Stimulated activated CD8-positive, alpha-beta memory T cell treated with anti-CD3 and anti-CD28 coated beads, Interleukin-15, amount 100 ng/mL, for 1 hour (primary cell): ENCODE results near the gene C2orf76.
"Not testable (repeated sequence)": the region's sequence is repeated elsewhere in the genome, so short reads cannot be mapped to it uniquely, and the experiment has no call there.

ENCODE experiments used
- DNase-seq: peaks from one replicate; pipeline ENCODE4 v3.0.0-alpha.2; 2020; ENCODE audit warnings: low read depth

Gene C2orf76

GRCh38 chr2:119293900-119294299, 72.7 kb downstream of the C2orf76 start:
- DNase-seq, result no peak

- no peak for DNase-seq
Observed at GRCh38 chr2:119293254-119293653, 73.4 kb downstream of the C2orf76 start.

GRCh38 chr2:119292226-119292625, 74.4 kb downstream of the C2orf76 start:
- DNase-seq, result no peak

GRCh38 chr2:119291588-119292167, 75.0 kb downstream of the C2orf76 start:
- DNase-seq, result no peak

- DNase-seq, result peak; percentile 45
Observed at GRCh38 chr2:119290859-119291587, 75.6 kb downstream of the C2orf76 start.

GRCh38 chr2:119289642-119290041, 77.0 kb downstream of the C2orf76 start:
- no peak for DNase-seq

GRCh38 chr2:119289093-119289492, 77.5 kb downstream of the C2orf76 start:
- DNase-seq, result no peak

- no peak for DNase-seq
Observed at GRCh38 chr2:119288576-119288975, 78.1 kb downstream of the C2orf76 start.

- DNase-seq, result no peak
Observed at GRCh38 chr2:119286661-119287060, 80.0 kb downstream of the C2orf76 start.

GRCh38 chr2:119283873-119284331, 82.7 kb downstream of the C2orf76 start:
- no peak for DNase-seq

GRCh38 chr2:119282996-119283511, 83.6 kb downstream of the C2orf76 start:
- no peak for DNase-seq

GRCh38 chr2:119282146-119282995, 84.3 kb downstream of the C2orf76 start:
- DNase-seq, result no peak

- no peak for DNase-seq
Observed at GRCh38 chr2:119280680-119281079, 86.0 kb downstream of the C2orf76 start.

- DNase-seq, result no peak
Observed at GRCh38 chr2:119279666-119280065, 87.0 kb downstream of the C2orf76 start.

GRCh38 chr2:119278946-119279345, 87.7 kb downstream of the C2orf76 start:
- no peak for DNase-seq

GRCh38 chr2:119278385-119278784, 88.2 kb downstream of the C2orf76 start:
- DNase-seq, result not testable (repeated sequence)

- DNase-seq, result no peak
Observed at GRCh38 chr2:119276864-119277263, 89.8 kb downstream of the C2orf76 start.

GRCh38 chr2:119267604-119268003, 99.0 kb downstream of the C2orf76 start:
- no peak for DNase-seq

- no peak for DNase-seq
Observed at GRCh38 chr2:119266091-119266589, 100.5 kb downstream of the C2orf76 start.

GRCh38 chr2:119265693-119266066, 101.0 kb downstream of the C2orf76 start:
- DNase-seq, result no peak

- no peak for DNase-seq
Observed at GRCh38 chr2:119264781-119265692, 101.6 kb downstream of the C2orf76 start.
